ENCODE measurements around the gene TTC33.

- TF ChIP-seq POLR2A (IDR thresholded peaks at IDR 0.05): no peak
- TF ChIP-seq, protein P1, sequence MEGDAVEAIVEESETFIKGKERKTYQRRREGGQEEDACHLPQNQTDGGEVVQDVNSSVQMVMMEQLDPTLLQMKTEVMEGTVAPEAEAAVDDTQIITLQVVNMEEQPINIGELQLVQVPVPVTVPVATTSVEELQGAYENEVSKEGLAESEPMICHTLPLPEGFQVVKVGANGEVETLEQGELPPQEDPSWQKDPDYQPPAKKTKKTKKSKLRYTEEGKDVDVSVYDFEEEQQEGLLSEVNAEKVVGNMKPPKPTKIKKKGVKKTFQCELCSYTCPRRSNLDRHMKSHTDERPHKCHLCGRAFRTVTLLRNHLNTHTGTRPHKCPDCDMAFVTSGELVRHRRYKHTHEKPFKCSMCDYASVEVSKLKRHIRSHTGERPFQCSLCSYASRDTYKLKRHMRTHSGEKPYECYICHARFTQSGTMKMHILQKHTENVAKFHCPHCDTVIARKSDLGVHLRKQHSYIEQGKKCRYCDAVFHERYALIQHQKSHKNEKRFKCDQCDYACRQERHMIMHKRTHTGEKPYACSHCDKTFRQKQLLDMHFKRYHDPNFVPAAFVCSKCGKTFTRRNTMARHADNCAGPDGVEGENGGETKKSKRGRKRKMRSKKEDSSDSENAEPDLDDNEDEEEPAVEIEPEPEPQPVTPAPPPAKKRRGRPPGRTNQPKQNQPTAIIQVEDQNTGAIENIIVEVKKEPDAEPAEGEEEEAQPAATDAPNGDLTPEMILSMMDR (IDR thresholded peaks at IDR 0.05): no peak
Measured at GRCh38 chr5:40511801-40512200, 244.0 kb downstream of the TTC33 start.

All from right lobe of liver (tissue), 4 donors.